Measurements from ENCODE around the gene KDM5B. TPM values are rescaled to one million over a fixed set of nuclear protein-coding genes. Genes with fewer than 3 reads are reported as not detected.

The KDM5B gene
- total and polyA plus RNA-seq, 9 of the 15 experiments (the other 6 are each of a cell fraction or from before 2014, with no cell fraction given): 15.4 to 90.6 (median 57.1) TPM

DNA sequence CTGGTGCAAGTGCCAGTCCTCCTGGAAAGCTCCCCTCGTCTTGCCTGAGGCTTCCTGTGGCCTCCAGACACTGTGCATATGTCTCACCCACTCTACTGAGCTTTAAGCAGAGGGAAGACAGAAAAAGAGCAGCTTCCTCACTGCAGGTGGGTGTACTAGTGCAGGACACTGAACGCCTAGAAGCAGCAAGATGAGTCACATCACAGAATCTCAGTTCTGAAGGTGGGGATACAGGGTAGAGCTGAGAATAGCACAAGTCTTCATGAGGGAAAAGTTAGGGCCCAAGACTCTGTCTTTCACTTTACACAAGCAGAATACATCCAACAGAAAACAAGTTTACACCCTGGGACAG lies 39.9 kb upstream of the KDM5B start:
- H3K79me2 ChIP-seq (ENCODE audit: control insufficient read depth, insufficient read depth, low read length): no peaks in the 10 kb centered on the region
- FAIRE-seq: no peak
- H3K9me1 ChIP-seq (ENCODE audit: control insufficient read depth, insufficient read depth, low read length): no peaks in the 10 kb centered on the region
- intact Hi-C loops (cut with micrococcal nuclease) (no loop called here), in situ Hi-C loops (cut with MboI) (no loop called here)
- ChIA-PET CTCF (ENCODE audit: low intra/inter-chr PET ratio) (interaction anchor here (1.2 kb wide), 1 partner anchor 96 kb away, joined by 6 read pairs; no protein-coding TSS in a partner anchor), POLR2A (interaction anchor here (1.2 kb wide), 1 partner anchor 16 kb away, joined by 3 read pairs; no protein-coding TSS in a partner anchor)
- no peak overlapping the region for H3K4me2 ChIP-seq (ENCODE audit: insufficient read depth, low read length)
- no peaks in the 10 kb centered on the region for H3K9me3 ChIP-seq (replicated peaks; ENCODE audit: control insufficient read depth, insufficient read depth, low read depth, low read length)
- no peak for DNase-seq (ENCODE audit: extremely low read depth in 1 of 4, low spot score in 3 of 4)
- peaks cover 0 to 7% of the 10 kb centered on the region in 2 experiments; a peak in 1 of 5 replicates for H3K27me3 ChIP-seq (ENCODE audit: control insufficient read depth in 2 of 2, insufficient read depth in 2 of 2, low read length in 2 of 2)
- no peak; the same call in 2 of the 3 replicates for ATAC-seq
- no peak overlapping the region for H3K4me3 ChIP-seq
- no peak overlapping the region for H3K27ac ChIP-seq (ENCODE audit: extremely low read depth, low read depth, low read length)
- no peak overlapping the region for H3K9ac ChIP-seq (ENCODE audit: insufficient read depth in 1 of 2, low read depth in 2 of 2, low read length in 2 of 2)
- no peaks in the 10 kb centered on the region for H4K20me1 ChIP-seq (replicated peaks; ENCODE audit: control insufficient read depth, insufficient read depth, low read length)
- H2AFZ ChIP-seq (ENCODE audit: low read depth, low read length): 0 out of 2 replicates have a peak overlapping the region, but pooled peaks have one; percentile 13
- no peaks in the 10 kb centered on the region for H3K36me3 ChIP-seq (ENCODE audit: control insufficient read depth, insufficient read depth, low read length)
- no peaks in the 10 kb centered on the region; a peak in 2 of 5 replicates for H3K4me1 ChIP-seq (replicated peaks in 1 of 2; ENCODE audit: control insufficient read depth in 2 of 2, insufficient read depth in 2 of 2, low read length in 2 of 2)
- 18% methylated on average over 2 of the region's 2 CpGs for WGBS (ENCODE audit: insufficient coverage, low coverage, missing lambda C conversion rate)
- BruUV-seq (replicated peaks): no TSS peak
- TF ChIP-seq NCOA6 (IDR thresholded peaks at IDR 0.05) (no peak), GABPB1 (CRISPR knock-in tag; IDR thresholded peaks at IDR 0.05) (no peak), ZNF77 (CRISPR knock-in tag; IDR thresholded peaks at IDR 0.05) (no peak), POLR2AphosphoS5 (IDR thresholded peaks at IDR 0.05; ENCODE audit: control insufficient read depth, insufficient read depth, low read depth, low read length) (no peak), ZNF280A (IDR thresholded peaks at IDR 0.05; ENCODE audit: low read depth, partially characterized antibody) (no peak), ZNF354B (CRISPR knock-in tag; IDR thresholded peaks at IDR 0.05) (no peak), TAF7 (tag; IDR thresholded peaks at IDR 0.05) (no peak), ATF4 (CRISPR knock-in tag; IDR thresholded peaks at IDR 0.05) (no peak), ZNF592 (IDR thresholded peaks at IDR 0.05) (no peak), STAT5A (IDR thresholded peaks at IDR 0.05; ENCODE audit: borderline replicate concordance, low read length) (no peak), ZFP1 (CRISPR knock-in tag; IDR thresholded peaks at IDR 0.05) (no peak)
- TF ChIP-seq, protein P1, sequence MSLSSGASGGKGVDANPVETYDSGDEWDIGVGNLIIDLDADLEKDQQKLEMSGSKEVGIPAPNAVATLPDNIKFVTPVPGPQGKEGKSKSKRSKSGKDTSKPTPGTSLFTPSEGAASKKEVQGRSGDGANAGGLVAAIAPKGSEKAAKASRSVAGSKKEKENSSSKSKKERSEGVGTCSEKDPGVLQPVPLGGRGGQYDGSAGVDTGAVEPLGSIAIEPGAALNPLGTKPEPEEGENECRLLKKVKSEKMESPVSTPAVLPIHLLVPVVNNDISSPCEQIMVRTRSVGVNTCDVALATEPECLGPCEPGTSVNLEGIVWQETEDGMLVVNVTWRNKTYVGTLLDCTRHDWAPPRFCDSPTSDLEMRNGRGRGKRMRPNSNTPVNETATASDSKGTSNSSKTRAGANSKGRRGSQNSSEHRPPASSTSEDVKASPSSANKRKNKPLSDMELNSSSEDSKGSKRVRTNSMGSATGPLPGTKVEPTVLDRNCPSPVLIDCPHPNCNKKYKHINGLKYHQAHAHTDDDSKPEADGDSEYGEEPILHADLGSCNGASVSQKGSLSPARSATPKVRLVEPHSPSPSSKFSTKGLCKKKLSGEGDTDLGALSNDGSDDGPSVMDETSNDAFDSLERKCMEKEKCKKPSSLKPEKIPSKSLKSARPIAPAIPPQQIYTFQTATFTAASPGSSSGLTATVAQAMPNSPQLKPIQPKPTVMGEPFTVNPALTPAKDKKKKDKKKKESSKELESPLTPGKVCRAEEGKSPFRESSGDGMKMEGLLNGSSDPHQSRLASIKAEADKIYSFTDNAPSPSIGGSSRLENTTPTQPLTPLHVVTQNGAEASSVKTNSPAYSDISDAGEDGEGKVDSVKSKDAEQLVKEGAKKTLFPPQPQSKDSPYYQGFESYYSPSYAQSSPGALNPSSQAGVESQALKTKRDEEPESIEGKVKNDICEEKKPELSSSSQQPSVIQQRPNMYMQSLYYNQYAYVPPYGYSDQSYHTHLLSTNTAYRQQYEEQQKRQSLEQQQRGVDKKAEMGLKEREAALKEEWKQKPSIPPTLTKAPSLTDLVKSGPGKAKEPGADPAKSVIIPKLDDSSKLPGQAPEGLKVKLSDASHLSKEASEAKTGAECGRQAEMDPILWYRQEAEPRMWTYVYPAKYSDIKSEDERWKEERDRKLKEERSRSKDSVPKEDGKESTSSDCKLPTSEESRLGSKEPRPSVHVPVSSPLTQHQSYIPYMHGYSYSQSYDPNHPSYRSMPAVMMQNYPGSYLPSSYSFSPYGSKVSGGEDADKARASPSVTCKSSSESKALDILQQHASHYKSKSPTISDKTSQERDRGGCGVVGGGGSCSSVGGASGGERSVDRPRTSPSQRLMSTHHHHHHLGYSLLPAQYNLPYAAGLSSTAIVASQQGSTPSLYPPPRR (CRISPR knock-in tag; IDR thresholded peaks at IDR 0.05; ENCODE audit: borderline replicate concordance): no peak

All from K562 (cell line).